T1000 (cell line): ENCODE results near the gene SPINK1.
"Not testable (repeated sequence)": the region's sequence is repeated elsewhere in the genome, so short reads cannot be mapped to it uniquely, and the experiment has no call there.

Experiments used
- DNase-seq: peaks from one replicate; lab custom pipeline; 2025; ENCODE audit warnings: mixed read lengths; lab: John Stamatoyannopoulos, UW

Gene SPINK1

GRCh38 chr5:147805030-147805454, 26.4 kb downstream of the SPINK1 start:
- DNase-seq: no peak

GRCh38 chr5:147804334-147804733, 27.1 kb downstream of the SPINK1 start:
- no peak for DNase-seq

GRCh38 chr5:147803926-147804325, 27.5 kb downstream of the SPINK1 start:
- no peak for DNase-seq

GRCh38 chr5:147803161-147803560, 28.3 kb downstream of the SPINK1 start:
- not testable (repeated sequence) for DNase-seq

GRCh38 chr5:147801461-147801860, 30.0 kb downstream of the SPINK1 start:
- no peak for DNase-seq

- DNase-seq: no peak
Measured at GRCh38 chr5:147800491-147800890, 31.0 kb downstream of the SPINK1 start.

- DNase-seq: no peak
Measured at GRCh38 chr5:147796556-147797308, 34.7 kb downstream of the SPINK1 start.

- no peak for DNase-seq
Measured at GRCh38 chr5:147791181-147791580, 40.3 kb downstream of the SPINK1 start.

- no peak for DNase-seq
Measured at GRCh38 chr5:147789820-147790219, 41.7 kb downstream of the SPINK1 start.

GRCh38 chr5:147788023-147788422, 43.4 kb downstream of the SPINK1 start:
- DNase-seq: no peak

- no peak for DNase-seq
Measured at GRCh38 chr5:147786142-147786541, 45.3 kb downstream of the SPINK1 start.

GRCh38 chr5:147784146-147784987, 47.1 kb downstream of the SPINK1 start:
- no peak for DNase-seq

- DNase-seq: peak; percentile 79
Measured at GRCh38 chr5:147782110-147783028, 49.1 kb downstream of the SPINK1 start, which contains the start of gene JAKMIP2. TSS of gene JAKMIP2 (minus strand) at chr5:147782728. CDS start at chr5:147671806, 110,922 bp downstream.

GRCh38 chr5:147780924-147781573, 50.4 kb downstream of the SPINK1 start:
- DNase-seq: no peak

- DNase-seq: no peak
Measured at GRCh38 chr5:147779694-147780093, 51.8 kb downstream of the SPINK1 start.

GRCh38 chr5:147776989-147777388, 54.5 kb downstream of the SPINK1 start:
- DNase-seq: no peak
